ENCODE results near the gene DOK5. TPM values are rescaled to one million over a fixed set of nuclear protein-coding genes. Genes with fewer than 3 reads are reported as not detected.

The DOK5 gene
- total and polyA plus RNA-seq, 2 of the 4 experiments (the other 2 are of a cell fraction), result 2.8 to 3.9 TPM

DNA sequence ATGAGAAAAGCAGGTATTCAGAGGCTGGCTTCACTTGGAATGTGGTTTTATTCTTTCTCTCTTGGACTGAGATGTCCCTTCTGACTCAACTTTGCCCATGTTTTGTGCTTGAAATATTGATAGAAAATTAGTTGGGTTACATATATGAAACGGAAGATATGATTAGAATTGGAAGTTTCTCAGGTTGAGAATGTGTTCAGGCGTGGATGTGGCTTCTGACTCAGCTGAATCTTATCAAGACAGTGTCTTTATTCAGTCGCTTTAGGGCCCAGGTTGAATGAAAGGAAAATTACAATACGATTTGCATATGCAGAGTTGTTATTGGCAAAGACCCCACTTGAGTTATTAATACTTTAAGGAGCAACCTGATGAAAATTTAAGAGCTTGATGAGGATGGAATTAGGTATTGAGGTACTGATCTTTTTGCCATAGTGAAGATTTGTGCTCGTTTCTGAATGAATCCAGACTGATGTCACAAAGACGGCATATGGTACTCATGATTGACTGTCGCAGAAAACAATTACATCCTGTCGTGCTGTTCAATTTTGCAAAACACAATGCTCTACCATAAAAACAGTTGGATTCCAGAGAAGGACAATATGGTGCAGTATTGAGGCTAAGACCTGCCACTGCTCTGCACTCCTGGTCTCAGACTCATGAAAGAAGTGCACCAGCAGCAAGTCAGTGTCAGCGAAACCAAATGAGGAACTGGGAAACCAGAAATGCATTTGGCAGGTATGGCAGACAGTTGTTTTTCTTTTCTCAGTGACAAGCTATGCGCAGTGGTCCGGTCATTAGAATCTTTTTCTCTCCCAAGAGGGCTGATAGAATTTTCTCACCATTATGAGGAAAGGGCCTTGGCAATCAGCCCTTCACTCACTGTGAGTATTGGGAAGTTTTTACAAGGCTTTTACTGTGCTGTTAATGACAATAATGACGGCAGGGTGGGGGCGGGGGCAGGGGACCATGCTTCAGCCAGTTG, 158.3 kb downstream of the DOK5 start:
- H4K20me1 ChIP-seq (ENCODE audit: insufficient read depth, low read length), result no peaks in the 10 kb centered on the region
- no peak overlapping the region for H3K4ac ChIP-seq (ENCODE audit: low read depth, low read length)
- TF ChIP-seq CHD1 (IDR thresholded peaks at IDR 0.05; ENCODE audit: low read depth, low read length) (no peak), MAFK (IDR thresholded peaks at IDR 0.05; ENCODE audit: low read depth, low read length) (no peak), NFE2L2 (IDR thresholded peaks at IDR 0.05; ENCODE audit: low read depth, low read length) (no peak), RAD21 (IDR thresholded peaks at IDR 0.05; ENCODE audit: low read length) (no peak)
- TF ChIP-seq, protein P1, sequence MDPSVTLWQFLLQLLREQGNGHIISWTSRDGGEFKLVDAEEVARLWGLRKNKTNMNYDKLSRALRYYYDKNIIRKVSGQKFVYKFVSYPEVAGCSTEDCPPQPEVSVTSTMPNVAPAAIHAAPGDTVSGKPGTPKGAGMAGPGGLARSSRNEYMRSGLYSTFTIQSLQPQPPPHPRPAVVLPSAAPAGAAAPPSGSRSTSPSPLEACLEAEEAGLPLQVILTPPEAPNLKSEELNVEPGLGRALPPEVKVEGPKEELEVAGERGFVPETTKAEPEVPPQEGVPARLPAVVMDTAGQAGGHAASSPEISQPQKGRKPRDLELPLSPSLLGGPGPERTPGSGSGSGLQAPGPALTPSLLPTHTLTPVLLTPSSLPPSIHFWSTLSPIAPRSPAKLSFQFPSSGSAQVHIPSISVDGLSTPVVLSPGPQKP (IDR thresholded peaks at IDR 0.05; ENCODE audit: borderline replicate concordance, low read depth, low read length), result no peak
- TF ChIP-seq, protein P2, sequence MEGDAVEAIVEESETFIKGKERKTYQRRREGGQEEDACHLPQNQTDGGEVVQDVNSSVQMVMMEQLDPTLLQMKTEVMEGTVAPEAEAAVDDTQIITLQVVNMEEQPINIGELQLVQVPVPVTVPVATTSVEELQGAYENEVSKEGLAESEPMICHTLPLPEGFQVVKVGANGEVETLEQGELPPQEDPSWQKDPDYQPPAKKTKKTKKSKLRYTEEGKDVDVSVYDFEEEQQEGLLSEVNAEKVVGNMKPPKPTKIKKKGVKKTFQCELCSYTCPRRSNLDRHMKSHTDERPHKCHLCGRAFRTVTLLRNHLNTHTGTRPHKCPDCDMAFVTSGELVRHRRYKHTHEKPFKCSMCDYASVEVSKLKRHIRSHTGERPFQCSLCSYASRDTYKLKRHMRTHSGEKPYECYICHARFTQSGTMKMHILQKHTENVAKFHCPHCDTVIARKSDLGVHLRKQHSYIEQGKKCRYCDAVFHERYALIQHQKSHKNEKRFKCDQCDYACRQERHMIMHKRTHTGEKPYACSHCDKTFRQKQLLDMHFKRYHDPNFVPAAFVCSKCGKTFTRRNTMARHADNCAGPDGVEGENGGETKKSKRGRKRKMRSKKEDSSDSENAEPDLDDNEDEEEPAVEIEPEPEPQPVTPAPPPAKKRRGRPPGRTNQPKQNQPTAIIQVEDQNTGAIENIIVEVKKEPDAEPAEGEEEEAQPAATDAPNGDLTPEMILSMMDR (conservative IDR thresholded peaks at IDR 0.05; ENCODE audit: low read depth, low read length), result no peak
- intact Hi-C loops (cut with micrococcal nuclease) (no loop called here), in situ Hi-C loops (cut with MboI; ENCODE audit: low sequenced_read_pairs) (loop anchor here (10.0 kb wide), 1 partner anchor 529 kb away; no protein-coding TSS in a partner anchor), dilution Hi-C loops (cut with HindIII; ENCODE audit: low sequenced_read_pairs, unreplicated experiment) (no loop called here)
- H2BK5ac ChIP-seq (ENCODE audit: low read depth, low read length, poor library complexity, severe bottlenecking), result no peak overlapping the region
- H3K56ac ChIP-seq (ENCODE audit: extremely low read depth, insufficient read depth, low read length), result no peak overlapping the region
- no peak overlapping the region for H3K18ac ChIP-seq (ENCODE audit: low read depth, low read length)
- H3K79me1 ChIP-seq (ENCODE audit: low read depth in 1 of 2, low read length in 2 of 2), result no peaks in the 10 kb centered on the region
- no peaks in the 10 kb centered on the region for H3K27me3 ChIP-seq (ENCODE audit: control insufficient read depth, insufficient read depth, low read length)
- no peak overlapping the region for H3K14ac ChIP-seq (replicated peaks; ENCODE audit: low read depth, low read length)
- no TSS peak for BruUV-seq (replicated peaks)
- H4K5ac ChIP-seq (ENCODE audit: low read depth, low read length), result no peak overlapping the region
- H4K8ac ChIP-seq (ENCODE audit: low read depth in 2 of 2, low read length in 2 of 2), result no peak overlapping the region
- H3K27ac ChIP-seq (ENCODE audit: insufficient read depth, low read length), result no peak overlapping the region
- no peak overlapping the region for H2AFZ ChIP-seq (replicated peaks; ENCODE audit: low read length, poor library complexity)
- no peaks in the 10 kb centered on the region for H3K4me1 ChIP-seq (ENCODE audit: control insufficient read depth, insufficient read depth, low read length)
- no peak overlapping the region for H3K4me3 ChIP-seq (ENCODE audit: insufficient read depth, low read depth, low read length)
- DNase-seq (no peak), ATAC-seq (ENCODE audit: low read depth) (no peak)
- no peaks in the 10 kb centered on the region for H3K9me1 ChIP-seq (ENCODE audit: insufficient read depth, low read length)
- H3K9ac ChIP-seq (ENCODE audit: low read depth, low read length), result no peak overlapping the region
- H3K9me3 ChIP-seq (ENCODE audit: control insufficient read depth, insufficient read depth, low read length), result no peaks in the 10 kb centered on the region
- POLR2A ChIA-PET (ENCODE audit: unreplicated experiment), result no interaction called here
- H3K23ac ChIP-seq (ENCODE audit: low read depth, low read length), result no peak overlapping the region
- no peak overlapping the region for H3K4me2 ChIP-seq (ENCODE audit: low read depth, low read length)
- H2AK5ac ChIP-seq (ENCODE audit: low read depth, low read length), result no peak overlapping the region
- no peak overlapping the region for H2AK9ac ChIP-seq (replicated peaks; ENCODE audit: low read depth, low read length, poor library complexity)
- H2BK15ac ChIP-seq (ENCODE audit: low read depth, low read length), result no peak overlapping the region
- no peak overlapping the region for H4K91ac ChIP-seq (ENCODE audit: insufficient read depth, low read depth, low read length)
- CTCF ChIA-PET, result no interaction called here
- H3K36me3 ChIP-seq (ENCODE audit: control insufficient read depth, insufficient read depth, low read length), result no peaks in the 10 kb centered on the region
- WGBS, 2 experiments (ENCODE audit: extremely low coverage in 2 of 2, insufficient read length in 1 of 2), result 65% methylated on average over 3 of the region's 13 CpGs; no CpG with 5 or more reads in 1 of the 2 experiments
- no peak overlapping the region for H2BK120ac ChIP-seq (ENCODE audit: low read depth, low read length)
- no peak overlapping the region for H2BK20ac ChIP-seq (ENCODE audit: low read depth, low read length)
